CD4-positive, CD25-positive, alpha-beta regulatory T cell (primary cell): Measurements from ENCODE around the gene ZP1. TPM values are rescaled to one million over a fixed set of nuclear protein-coding genes. Genes with fewer than 3 reads are reported as not detected.

ENCODE experiments used
- ATAC-seq, 2 donors: fragments of 150-1000 bp; cut with Tn5 transposase; one replicate each; pipeline ENCODE4 v1.10.0; 2021; ENCODE audit warnings: low read depth in 2 of 2, moderate number of reproducible peaks in 2 of 2, moderate library complexity in 1 of 2
- DNase-seq, 3 donors: peaks; one replicate each; pipeline versions ENCODE4 v3.0.0 to v3.0.0-alpha.2; 2012 to 2022; ENCODE audit warnings: mixed read lengths in 1 of 3
- H3K27ac ChIP-seq: one replicate; pipeline ENCODE4 v1.7.0; 2013; ENCODE audit warnings: mild to moderate bottlenecking, low read length; ENCODE audit not compliant: insufficient read depth, poor library complexity, severe bottlenecking
- H3K27me3 ChIP-seq: one replicate; pipeline ENCODE4 v1.7.0; 2013; ENCODE audit warnings: low read length; ENCODE audit not compliant: control insufficient read depth, insufficient read depth
- H3K36me3 ChIP-seq: one replicate; pipeline ENCODE4 v1.7.0; 2013; ENCODE audit warnings: mild to moderate bottlenecking, low read length, moderate library complexity; ENCODE audit not compliant: control insufficient read depth, insufficient read depth
- H3K4me1 ChIP-seq: 2 replicates; pipeline ENCODE4 v1.7.0; 2013; ENCODE audit warnings: mild to moderate bottlenecking, low read length; ENCODE audit not compliant: insufficient read depth, control insufficient read depth, poor library complexity, severe bottlenecking
- H3K4me3 ChIP-seq: one replicate; pipeline ENCODE4 v1.7.0; 2013; ENCODE audit warnings: low read depth, mild to moderate bottlenecking, low read length, moderate library complexity
- H3K9me3 ChIP-seq, 2 experiments: 1 replicate in 1 of 2; 2 replicates in 1 of 2; pipeline ENCODE4 v1.7.0; 2013; ENCODE audit warnings: low read length in 2 of 2, mild to moderate bottlenecking in 1 of 2, moderate library complexity in 1 of 2; ENCODE audit not compliant: control insufficient read depth in 2 of 2
- H3K27ac Mint-ChIP-seq, 3 donors: one replicate each; pipeline ENCODE4 v1.8.0; 2020 to 2022; ENCODE audit warnings: mild to moderate bottlenecking in 3 of 3, mixed read lengths in 3 of 3, moderate library complexity in 2 of 3
- H3K27me3 Mint-ChIP-seq: one replicate; pipeline ENCODE4 v1.8.0; 2022; ENCODE audit warnings: mild to moderate bottlenecking, mixed read lengths
- H3K36me3 Mint-ChIP-seq: one replicate; pipeline ENCODE4 v1.8.0; 2020; ENCODE audit warnings: mixed read lengths
- H3K4me1 Mint-ChIP-seq, 4 donors: one replicate each; pipeline ENCODE4 v1.8.0; 2020 to 2022; ENCODE audit warnings: mixed read lengths in 4 of 4, mild to moderate bottlenecking in 1 of 4
- H3K4me3 Mint-ChIP-seq, 4 donors: one replicate each; pipeline ENCODE4 v1.8.0; 2020 to 2022; ENCODE audit warnings: mild to moderate bottlenecking in 4 of 4, mixed read lengths in 4 of 4, moderate library complexity in 3 of 4
- H3K9me3 Mint-ChIP-seq, 7 donors: one replicate each; pipeline ENCODE4 v1.8.0; 2020 to 2022; ENCODE audit warnings: mixed read lengths in 7 of 7, mild to moderate bottlenecking in 3 of 7, moderate library complexity in 2 of 7
- polyA plus RNA-seq, 4 donors: library from polyadenylated mRNA; unstranded; fragments of 300-500 nt; fragmentation: Illumina TruSeq; gene quantifications; one replicate each; pipeline ENCODE4 v1.2.3, GENCODE V29; 2021
- total RNA-seq: library from RNA; stranded (reverse); gene quantifications from one replicate; pipeline ENCODE4 v1.2.3, GENCODE V29; 2022

The ZP1 gene
- total and polyA plus RNA-seq, 5 donors from 2014 or later: not detected

DNA sequence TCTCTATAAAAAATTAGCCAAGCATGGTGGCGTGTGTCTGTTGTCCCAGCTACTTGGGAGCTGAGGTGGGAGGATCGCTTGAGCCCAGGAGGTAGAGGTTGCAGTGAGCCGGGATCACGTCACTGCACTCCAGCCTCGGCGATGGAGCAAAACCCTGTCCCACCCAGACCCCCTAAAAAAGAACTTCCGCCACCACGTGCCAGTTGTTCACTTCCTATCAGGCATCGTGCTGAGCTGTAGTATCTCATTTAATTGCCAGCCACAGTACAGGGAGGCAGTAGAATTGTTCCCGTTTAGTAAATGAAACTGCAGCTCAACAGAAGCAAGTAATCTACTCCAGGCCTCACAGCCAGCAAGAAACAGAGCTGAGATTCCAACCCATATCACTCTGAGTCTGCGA is 53.9 kb downstream of the ZP1 start:
- H3K9me3 ChIP-seq: no peaks in the 10 kb centered on the region
- H3K36me3 ChIP-seq: peaks cover 48% of the 10 kb centered on the region
- no peak overlapping the region for H3K27ac ChIP-seq
- Mint-ChIP-seq H3K4me1 (peaks cover 0 to 36% (median 18%) of the 10 kb centered on the region in 4 donors), H3K36me3 (peaks cover 41% of the 10 kb centered on the region), H3K27me3 (peaks cover 19% of the 10 kb centered on the region), H3K9me3 (no peaks in the 10 kb centered on the region), H3K27ac (no peak overlapping the region), H3K4me3 (no peak overlapping the region)
- H3K27me3 ChIP-seq: peaks cover 5% of the 10 kb centered on the region
- H3K4me3 ChIP-seq: no peak overlapping the region
- DNase-seq (no peak), ATAC-seq (no peak)
- peaks cover 23% of the 10 kb centered on the region for H3K4me1 ChIP-seq

DNA sequence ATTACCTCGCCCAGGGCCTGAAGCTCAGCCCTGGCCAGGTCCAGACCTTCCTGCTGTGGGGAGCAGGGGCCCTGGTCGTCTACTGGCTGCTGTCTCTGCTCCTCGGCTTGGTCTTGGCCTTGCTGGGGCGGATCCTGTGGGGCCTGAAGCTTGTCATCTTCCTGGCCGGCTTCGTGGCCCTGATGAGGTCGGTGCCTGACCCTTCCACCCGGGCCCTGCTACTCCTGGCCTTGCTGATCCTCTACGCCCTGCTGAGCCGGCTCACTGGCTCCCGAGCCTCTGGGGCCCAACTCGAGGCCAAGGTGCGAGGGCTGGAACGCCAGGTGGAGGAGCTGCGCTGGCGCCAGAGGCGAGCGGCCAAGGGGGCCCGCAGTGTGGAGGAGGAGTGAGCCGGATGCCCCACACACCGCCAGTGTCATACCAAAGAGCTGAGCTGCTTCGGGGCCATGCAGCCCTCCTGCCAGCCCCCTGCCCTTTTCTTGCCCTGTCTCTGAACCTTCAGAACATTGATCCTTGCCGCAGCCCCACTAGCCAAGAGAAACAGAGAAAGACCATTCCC is 54.5 kb downstream of the ZP1 start:
- peaks cover 21% of the 10 kb centered on the region for H3K4me1 ChIP-seq
- no peak overlapping the region for H3K4me3 ChIP-seq
- H3K27ac ChIP-seq: no peak overlapping the region
- peaks cover 48% of the 10 kb centered on the region for H3K36me3 ChIP-seq
- Mint-ChIP-seq H3K36me3 (peaks cover 44% of the 10 kb centered on the region), H3K4me3 (no peak overlapping the region), H3K9me3 (no peaks in the 10 kb centered on the region), H3K27ac (no peak overlapping the region), H3K4me1 (peaks cover 0 to 30% (median 14%) of the 10 kb centered on the region in 4 donors), H3K27me3 (peaks cover 25% of the 10 kb centered on the region)
- H3K27me3 ChIP-seq: peaks cover 5% of the 10 kb centered on the region
- DNase-seq (no peak), ATAC-seq (no peak)
- no peaks in the 10 kb centered on the region for H3K9me3 ChIP-seq

DNA sequence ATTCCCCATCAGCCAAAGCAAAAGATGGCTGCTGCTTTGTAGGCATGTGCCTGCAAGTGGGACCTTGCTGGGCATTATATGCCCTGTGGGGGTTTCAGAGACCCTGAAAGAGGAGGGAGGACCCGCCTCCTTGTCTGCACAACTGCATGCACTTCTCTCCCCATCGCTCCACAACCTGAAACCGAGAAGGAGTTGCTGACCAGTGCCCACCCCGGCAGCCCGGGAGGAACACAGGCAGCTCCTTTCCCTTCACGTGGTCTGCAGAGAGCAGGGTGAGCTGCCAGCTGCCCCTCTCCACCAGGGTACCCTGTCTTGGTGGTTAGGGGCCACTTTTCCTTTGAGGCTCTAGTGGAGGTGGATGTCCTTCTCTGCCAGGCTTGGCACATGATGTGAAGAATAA is 55.6 kb downstream of the ZP1 start:
- H3K9me3 Mint-ChIP-seq: no peaks in the 10 kb centered on the region
- H3K4me1 ChIP-seq: peaks cover 21% of the 10 kb centered on the region
- DNase-seq: no peak
- H3K27me3 Mint-ChIP-seq: peaks cover 30% of the 10 kb centered on the region
- H3K36me3 Mint-ChIP-seq: peaks cover 39% of the 10 kb centered on the region
- H3K27ac Mint-ChIP-seq: no peak overlapping the region
- no peak overlapping the region for H3K4me3 ChIP-seq
- peaks cover 5% of the 10 kb centered on the region for H3K27me3 ChIP-seq
- no peak overlapping the region for H3K27ac ChIP-seq
- no peaks in the 10 kb centered on the region for H3K9me3 ChIP-seq
- peaks cover 48% of the 10 kb centered on the region for H3K36me3 ChIP-seq
- H3K4me3 Mint-ChIP-seq: peak overlapping the region in 2 of 4 donors; percentile 10 to 24
- H3K4me1 Mint-ChIP-seq: peaks cover 0 to 25% (median 9%) of the 10 kb centered on the region in 4 donors
- no peak for ATAC-seq

DNA sequence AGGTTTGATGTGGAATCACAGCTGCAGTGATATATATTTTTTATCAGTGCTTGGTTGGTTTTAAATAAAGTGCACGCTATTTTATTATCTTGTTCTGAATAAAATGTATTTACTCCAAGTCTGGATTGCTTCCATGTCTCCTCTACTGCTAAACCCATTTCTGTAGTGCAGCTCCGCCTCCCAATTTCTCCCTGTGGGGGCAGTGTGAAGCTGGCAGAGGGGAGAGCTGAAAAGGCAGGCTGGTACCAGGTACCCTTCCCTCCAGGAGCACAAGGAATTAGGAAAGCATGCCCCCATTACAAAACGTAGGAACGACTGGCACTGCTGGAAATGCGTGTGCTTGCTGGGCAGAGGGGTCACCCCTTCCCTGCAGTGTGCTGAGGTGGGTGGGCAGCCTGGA is 56.0 kb downstream of the ZP1 start:
- Mint-ChIP-seq H3K36me3 (peaks cover 36% of the 10 kb centered on the region), H3K27me3 (peaks cover 30% of the 10 kb centered on the region), H3K4me1 (peaks cover 0 to 25% (median 8%) of the 10 kb centered on the region in 4 donors), H3K4me3 (peak overlapping the region in 3 of 4 donors; percentile 10 to 76 (median 33)), H3K27ac (no peak overlapping the region), H3K9me3 (no peaks in the 10 kb centered on the region)
- Histone ChIP-seq H3K27ac (no peak overlapping the region), H3K4me1 (peaks cover 21% of the 10 kb centered on the region), H3K4me3 (no peak overlapping the region), H3K36me3 (peaks cover 45% of the 10 kb centered on the region), H3K9me3 (no peaks in the 10 kb centered on the region), H3K27me3 (peaks cover 5% of the 10 kb centered on the region)
- no peak for ATAC-seq
- DNase-seq: no peak

DNA sequence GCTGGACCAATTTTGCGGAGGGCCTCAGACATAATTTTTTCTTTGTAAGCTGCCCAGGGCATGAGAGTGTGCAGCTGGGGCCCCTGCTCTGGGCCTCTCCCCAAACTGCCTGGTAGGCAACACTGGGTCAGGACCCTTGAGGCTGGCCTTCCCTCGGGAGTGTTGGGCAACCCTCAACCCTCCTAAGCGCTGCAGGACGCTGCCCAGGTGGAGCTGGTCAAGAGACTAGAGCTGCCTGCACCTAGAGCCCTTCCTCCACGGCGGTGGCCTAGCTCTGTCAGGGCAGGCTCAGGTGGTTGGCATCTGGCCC is 56.4 kb downstream of the ZP1 start:
- no peaks in the 10 kb centered on the region for H3K9me3 ChIP-seq
- ATAC-seq (no peak), DNase-seq (no peak)
- Mint-ChIP-seq H3K9me3 (no peaks in the 10 kb centered on the region), H3K4me3 (peak overlapping the region in 3 of 4 donors; percentile 30 to 70 (median 67)), H3K36me3 (peaks cover 36% of the 10 kb centered on the region), H3K4me1 (peaks cover 0 to 25% (median 8%) of the 10 kb centered on the region in 4 donors), H3K27me3 (peaks cover 30% of the 10 kb centered on the region), H3K27ac (no peak overlapping the region)
- peaks cover 21% of the 10 kb centered on the region for H3K4me1 ChIP-seq
- peaks cover 5% of the 10 kb centered on the region for H3K27me3 ChIP-seq
- H3K4me3 ChIP-seq: no peak overlapping the region
- H3K27ac ChIP-seq: no peak overlapping the region
- H3K36me3 ChIP-seq: peaks cover 45% of the 10 kb centered on the region

DNA sequence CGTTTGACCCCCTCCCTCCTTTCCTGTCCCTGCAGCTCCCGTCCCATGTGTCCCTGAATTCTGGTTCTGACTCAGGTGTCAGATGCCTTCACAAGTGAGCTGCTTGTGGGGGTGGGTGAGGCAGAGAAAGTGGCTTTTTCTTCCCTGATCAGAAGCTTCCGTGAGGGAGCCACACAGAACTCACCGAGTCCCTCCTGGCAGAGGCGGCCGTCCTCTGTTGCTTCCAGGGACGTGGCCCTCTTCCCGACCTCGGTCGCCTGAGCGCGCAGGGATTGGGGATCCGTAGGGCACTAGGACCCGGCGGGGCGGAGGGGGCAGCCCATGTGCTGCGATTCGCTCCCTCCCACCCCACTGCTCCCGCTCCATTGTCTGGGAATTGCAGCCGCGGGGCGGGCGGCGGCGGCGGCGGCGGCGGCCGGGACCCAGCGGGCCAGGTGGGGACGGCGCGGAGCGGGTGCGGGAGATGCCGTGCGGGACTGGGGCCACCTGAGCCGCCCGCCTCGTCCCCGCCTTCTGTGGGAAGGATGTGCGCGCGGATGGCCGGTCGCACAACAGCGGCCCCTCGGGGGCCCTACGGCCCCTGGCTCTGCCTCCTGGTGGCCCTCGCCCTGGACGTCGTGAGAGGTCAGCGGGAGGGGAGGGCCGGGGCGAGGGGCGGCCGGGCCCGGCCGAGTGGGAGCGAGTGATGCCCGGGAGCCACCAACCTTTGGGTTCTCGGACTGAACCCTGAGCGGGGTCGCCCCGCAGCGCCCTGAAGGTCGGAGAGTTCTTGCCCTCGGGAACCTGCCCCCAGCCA is 57.0 kb downstream of the ZP1 start, which contains the start of gene TMEM132A:
Gene TMEM132A, plus strand, starts transcription at position 351 of the 796 bp plus-strand sequence. Its CDS starts 174 bp downstream, at position 525.
- ATAC-seq (peak in 1 of 2 donors; percentile 20), DNase-seq (no peak)
- H3K27me3 ChIP-seq: peaks cover 5% of the 10 kb centered on the region
- peak within 1 kb of the TSS in 1 of 3 donors; percentile 69 for H3K27ac Mint-ChIP-seq
- H3K27ac ChIP-seq: no peak within 1 kb of the TSS
- H3K9me3 Mint-ChIP-seq: no peaks in the 10 kb centered on the region
- peaks cover 0 to 21% (median 8%) of the 10 kb centered on the region in 4 donors for H3K4me1 Mint-ChIP-seq
- peaks cover 35% of the 10 kb centered on the region for H3K36me3 Mint-ChIP-seq
- H3K4me1 ChIP-seq: peaks cover 21% of the 10 kb centered on the region
- peak within 1 kb of the TSS; percentile 43 to 76 (median 64) for H3K4me3 Mint-ChIP-seq
- H3K27me3 Mint-ChIP-seq: peaks cover 30% of the 10 kb centered on the region
- no peak within 1 kb of the TSS for H3K4me3 ChIP-seq
- H3K36me3 ChIP-seq: peaks cover 44% of the 10 kb centered on the region
- no peaks in the 10 kb centered on the region for H3K9me3 ChIP-seq
